Transverse colon (tissue), 4 donors: ENCODE measurements around the gene FDXR. TPM values are rescaled to one million over a fixed set of nuclear protein-coding genes. Genes with fewer than 3 reads are reported as not detected.
"Not testable (repeated sequence)": the region's sequence is repeated elsewhere in the genome, so short reads cannot be mapped to it uniquely, and the experiment has no call there.

Experiments used
- DNase-seq: peaks from one replicate; pipeline ENCODE4 v3.0.0-alpha.2; 2019
- H3K27ac ChIP-seq, 4 donors: fragments of 200-600 bp; sonication (generic); 2 replicates each; pipeline ENCODE4 v1.5.1; 2016 to 2018; ENCODE audit warnings: inconsistent platforms in 4 of 4
- H3K27me3 ChIP-seq: fragments of 200-600 bp; sonication (generic); 2 replicates; pipeline ENCODE4 v1.5.1; 2017; ENCODE audit warnings: inconsistent platforms
- H3K36me3 ChIP-seq, 4 donors: fragments of 200-600 bp; sonication (generic); 2 replicates each; pipeline ENCODE4 v1.5.1; 2017 to 2019; ENCODE audit warnings: inconsistent platforms in 4 of 4
- H3K4me1 ChIP-seq, 4 donors: fragments of 200-600 bp; sonication (generic); 2 replicates each; pipeline ENCODE4 v1.5.1; 2017 to 2020; ENCODE audit warnings: inconsistent platforms in 4 of 4
- H3K4me3 ChIP-seq, 4 donors: fragments of 200-600 bp; sonication (generic); 1 replicate in 1 of 4; 2 replicates in 3 of 4; pipeline versions ENCODE4 v1.5.1 to v1.6.1; 2017 to 2019; ENCODE audit warnings: inconsistent platforms in 4 of 4
- H3K9me3 ChIP-seq, 2 donors: fragments of 200-600 bp; sonication (generic); 2 replicates each; pipeline ENCODE4 v1.5.1; 2017 to 2019; ENCODE audit warnings: inconsistent platforms in 2 of 2
- CTCF ChIP-seq, 5 experiments: fragments of 200-600 bp in 3 of 5; fragments of 450-650 bp in 2 of 5; sonication (generic) in 3 of 5; IDR thresholded peaks; 1 replicate in 2 of 5; 2 replicates in 3 of 5; pipeline ENCODE4 v1.5.1; 2016 to 2017; ENCODE audit warnings: antibody characterized with exemption in 5 of 5, inconsistent platforms in 3 of 5, mild to moderate bottlenecking in 2 of 5, moderate library complexity in 1 of 5
- EP300 ChIP-seq: sonication (generic); formaldehyde crosslinking; IDR thresholded peaks from one replicate; pipeline ENCODE4 v1.6.1; 2017; ENCODE audit warnings: antibody characterized with exemption, low read depth
- POLR2A ChIP-seq: fragments of 450-650 bp; IDR thresholded peaks from one replicate; pipeline ENCODE4 v1.6.1; 2016; ENCODE audit warnings: antibody characterized with exemption, mild to moderate bottlenecking, moderate library complexity
- POLR2AphosphoS5 ChIP-seq, 3 donors: sonication (generic); formaldehyde crosslinking; IDR thresholded peaks; one replicate each; pipeline ENCODE4 v1.6.1; 2016; ENCODE audit warnings: antibody characterized with exemption in 3 of 3
- WGBS, 2 donors: methylation state at CpG; one replicate each; pipeline ENCODE4 v1.1.5; 2018; ENCODE audit warnings: low coverage in 1 of 2; 5-methylcytosine and 5-hydroxymethylcytosine counted together
- in situ Hi-C, 4 donors: fragments of 200-750 bp; cut with MboI; loops; one replicate each; pipeline versions ENCODE4 v1.15.0 to v1.15.1; 2017; ENCODE audit warnings: low sequenced_read_pairs in 3 of 4, low pct_ligation_motif_present in 1 of 4, low pct_unique_long_range_greater_than_20kb in 1 of 4
- intact Hi-C: fragments of 100-400 bp; cut with DNase I; formaldehyde crosslinking; loops from one replicate; pipeline ENCODE4 v1.15.1; 2023; ENCODE audit warnings: low total_unique reads
- total RNA-seq, 4 donors: library from RNA; depleted of rRNA; stranded (reverse); fragments of >200 nt; gene quantifications; one replicate each; pipeline ENCODE4 v1.1.0, GENCODE V29; 2016

The FDXR gene
- total RNA-seq, 4 donors from 2014 or later: 5.8 to 16.2 (median 10.4) TPM

DNA sequence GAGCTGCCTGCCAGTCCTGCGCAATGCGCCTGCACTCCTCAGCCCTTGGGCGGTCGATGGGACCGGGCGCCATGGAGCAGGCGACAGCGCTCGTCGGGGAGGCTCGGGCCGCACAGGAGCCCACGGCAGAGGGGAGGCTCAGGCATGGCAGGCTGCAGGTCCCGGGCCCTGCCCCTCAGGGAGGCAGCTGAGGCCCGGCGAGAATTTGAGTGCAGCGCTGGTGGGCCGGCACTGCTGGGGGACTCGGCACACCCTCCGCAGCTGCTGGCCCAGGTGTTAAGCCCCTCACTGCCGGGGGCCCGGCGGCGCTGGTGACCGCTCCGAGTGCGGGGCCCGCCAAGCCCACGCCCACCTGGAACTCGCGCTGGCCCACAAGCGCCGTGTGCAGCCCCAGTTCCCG, 34.2 kb upstream of the FDXR start:
- DNase-seq: no peak
- H3K27ac ChIP-seq: no peak overlapping the region
- H3K9me3 ChIP-seq: no peaks in the 10 kb centered on the region
- in situ Hi-C loops (no loop called here), intact Hi-C loops (no loop called here)
- no peaks in the 10 kb centered on the region for H3K36me3 ChIP-seq
- H3K4me3 ChIP-seq: no peak overlapping the region
- H3K4me1 ChIP-seq: no peaks in the 10 kb centered on the region
- peaks cover 10% of the 10 kb centered on the region for H3K27me3 ChIP-seq
- WGBS, 2 donors: 92 to 96% methylated on average over 5 to 25 of the region's 34 CpGs
- no peak for TF ChIP-seq EP300

DNA sequence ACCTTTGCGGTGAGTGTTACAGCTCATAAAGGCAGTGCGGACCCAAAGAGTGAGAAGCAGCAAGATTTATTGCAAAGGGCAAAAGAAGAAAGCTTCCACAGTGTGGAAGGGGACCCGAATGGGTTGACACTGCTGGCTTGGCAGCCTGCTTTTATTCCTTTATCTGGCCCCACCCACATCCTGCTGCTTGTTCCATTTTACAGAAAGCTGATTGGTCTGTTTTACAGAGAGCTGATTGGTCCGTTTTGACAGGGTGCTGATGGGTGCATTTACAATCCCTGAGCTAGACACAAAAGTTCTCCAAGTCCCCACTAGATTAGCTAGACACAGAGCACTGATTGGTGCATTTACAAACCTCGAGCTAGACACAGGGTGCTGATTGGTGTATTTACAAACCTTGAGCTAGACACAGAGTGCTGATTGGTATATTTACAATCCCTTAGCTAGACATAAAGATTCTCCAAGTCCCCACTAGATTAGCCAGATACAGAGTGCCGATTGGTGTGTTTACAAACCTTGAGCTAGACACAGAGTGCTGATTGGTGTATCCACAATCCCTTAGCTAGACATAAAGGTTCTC, 33.5 kb upstream of the FDXR start:
- in situ Hi-C loops, H3K4me3 ChIP-seq: not testable (repeated sequence)

GRCh38 chr17:74904687-74905409, 32.1 kb upstream of the FDXR start:
- WGBS, 2 donors: 63 to 79% methylated on average over 3 to 7 of the region's 7 CpGs
- peaks cover 17% of the 10 kb centered on the region for H3K27me3 ChIP-seq
- H3K9me3 ChIP-seq: no peaks in the 10 kb centered on the region
- in situ Hi-C loops (no loop called here), intact Hi-C loops (no loop called here)
- no peak overlapping the region for H3K4me3 ChIP-seq
- no peaks in the 10 kb centered on the region for H3K36me3 ChIP-seq
- no peak overlapping the region for H3K27ac ChIP-seq
- no peak for TF ChIP-seq EP300
- no peak for TF ChIP-seq POLR2AphosphoS5 (IDR thresholded peaks at IDR 0.05)
- no peak for TF ChIP-seq CTCF (IDR thresholded peaks at IDR 0.05)
- TF ChIP-seq POLR2A: no peak
- no peak for DNase-seq
- H3K4me1 ChIP-seq: no peaks in the 10 kb centered on the region

More for the DNA sequence above, 33.5 kb upstream of the FDXR start:
- DNase-seq, H3K4me1 ChIP-seq, H3K27ac ChIP-seq, H3K9me3 ChIP-seq, intact Hi-C loops, H3K36me3 ChIP-seq: not testable (repeated sequence)
- H3K27me3 ChIP-seq: peaks cover 15% of the 10 kb centered on the region
- WGBS, 2 donors: 63 to 66% methylated on average over 3 to 6 of the region's 6 CpGs

GRCh38 chr17:74903671-74904070, 30.9 kb upstream of the FDXR start:
- in situ Hi-C loops (no loop called here), intact Hi-C loops (loop anchor here (1.0 kb wide), 1 partner anchor 25 kb away; no protein-coding TSS in a partner anchor)
- Histone ChIP-seq H3K4me1 (no peaks in the 10 kb centered on the region), H3K36me3 (no peaks in the 10 kb centered on the region), H3K27ac (no peak overlapping the region), H3K4me3 (no peak overlapping the region), H3K9me3 (no peaks in the 10 kb centered on the region), H3K27me3 (peaks cover 17% of the 10 kb centered on the region)
- DNase-seq: no peak
- WGBS, 2 donors: 49% methylated on average over 6 of the region's 6 CpGs; no CpG with 5 or more reads in 1 of the 2 donors
- no peak for TF ChIP-seq CTCF (IDR thresholded peaks at IDR 0.05)
- TF ChIP-seq POLR2A: no peak
- no peak for TF ChIP-seq POLR2AphosphoS5 (IDR thresholded peaks at IDR 0.05)
- no peak for TF ChIP-seq EP300

GRCh38 chr17:74903034-74903433, 30.2 kb upstream of the FDXR start:
- Histone ChIP-seq H3K9me3 (no peaks in the 10 kb centered on the region), H3K4me3 (no peak overlapping the region), H3K36me3 (no peaks in the 10 kb centered on the region), H3K27me3 (peaks cover 17% of the 10 kb centered on the region), H3K27ac (no peak overlapping the region), H3K4me1 (no peaks in the 10 kb centered on the region)
- intact Hi-C loops: loop anchor here (1.0 kb wide), 1 partner anchor 25 kb away; no protein-coding TSS in a partner anchor
- no peak for TF ChIP-seq POLR2A
- TF ChIP-seq POLR2AphosphoS5 (IDR thresholded peaks at IDR 0.05): no peak
- no peak for TF ChIP-seq CTCF (IDR thresholded peaks at IDR 0.05)
- no peak for TF ChIP-seq EP300
- 80 to 93% methylated on average over 3 to 9 of the region's 9 CpGs for WGBS, 2 donors
- in situ Hi-C loops: no loop called here
- DNase-seq: no peak
